Measurements from ENCODE around the gene SH3RF1.

- no peak for TF ChIP-seq CTCF (IDR thresholded peaks at IDR 0.05)
- no peak for TF ChIP-seq EZH2 (IDR thresholded peaks at IDR 0.05)
Measured at GRCh38 chr4:169174247-169174646, 96.5 kb downstream of the SH3RF1 start.

Measured in neural progenitor cell (in vitro differentiated cells).